Panc1 (cell line): ENCODE data around the gene CAMK2B.

Experiments
- CTCF ChIP-seq: fragments of 450-650 bp; IDR thresholded peaks from 2 replicates; pipeline ENCODE4 v1.5.1; 2017; ENCODE audit warnings: mild to moderate bottlenecking
- POLR2AphosphoS5 ChIP-seq: IDR thresholded peaks from 2 replicates; pipeline ENCODE4 v1.6.1; 2012; ENCODE audit warnings: mild to moderate bottlenecking, low read depth, low read length, moderate library complexity
- REST ChIP-seq, 2 experiments: IDR thresholded peaks; 2 replicates each; pipeline ENCODE4 v1.6.1; 2011 to 2012; ENCODE audit warnings: low read depth in 2 of 2, control low read depth in 1 of 2, low read length in 1 of 2, mild to moderate bottlenecking in 1 of 2, moderate library complexity in 1 of 2; ENCODE audit not compliant: insufficient read depth in 1 of 2
- SIN3A ChIP-seq: IDR thresholded peaks from 2 replicates; pipeline ENCODE4 v1.6.1; 2012; ENCODE audit warnings: low read depth, mild to moderate bottlenecking, low read length, moderate library complexity, borderline replicate concordance; ENCODE audit not compliant: insufficient read depth
- TCF7L2 ChIP-seq: IDR thresholded peaks from 2 replicates; pipeline ENCODE4 v1.6.1; 2011; ENCODE audit warnings: mild to moderate bottlenecking, low read depth, low read length, inconsistent platforms

GRCh38 chr7:44286618-44287487, 38.5 kb downstream of the CAMK2B start:
- TF ChIP-seq CTCF (no peak), REST (IDR thresholded peaks at IDR 0.05; ENCODE audit: insufficient read depth in 1 of 2, low read depth in 2 of 2, low read length in 1 of 2) (no peak), POLR2AphosphoS5 (no peak), TCF7L2 (no peak), SIN3A (no peak)
